ENCODE data around the gene CCL22. TPM values are rescaled to one million over a fixed set of nuclear protein-coding genes. Genes with fewer than 3 reads are reported as not detected.

Gene CCL22
- total RNA-seq, 1 donor from 2014 or later = not detected

- peaks cover 9% of the 10 kb centered on the region for H3K27me3 ChIP-seq (ENCODE audit: control insufficient read depth, insufficient read depth, low read length)
- no peak for TF ChIP-seq CTCF (IDR thresholded peaks at IDR 0.05; ENCODE audit: insufficient read depth, low read length, poor library complexity, severe bottlenecking)
These were observed 50.5 kb downstream of the CCL22 start for GRCh38 chr16:57409065-57409464.

GRCh38 chr16:57409870-57410587 is 51.4 kb downstream of the CCL22 start:
- DNase-seq (ENCODE audit: low read depth) = no peak
- Histone ChIP-seq H3K4me3 (ENCODE audit: low read depth, low read length) (no peak overlapping the region), H3K36me3 (ENCODE audit: control insufficient read depth, insufficient read depth, low read length) (no peaks in the 10 kb centered on the region), H3K27me3 (ENCODE audit: control insufficient read depth, insufficient read depth, low read length) (peaks cover 5% of the 10 kb centered on the region)
- TF ChIP-seq CTCF (IDR thresholded peaks at IDR 0.05; ENCODE audit: insufficient read depth, low read length, poor library complexity, severe bottlenecking) = no peak

More at GRCh38 chr16:57409065-57409464, 50.5 kb downstream of the CCL22 start:
- Histone ChIP-seq H3K36me3 (ENCODE audit: control insufficient read depth, insufficient read depth, low read length) (no peaks in the 10 kb centered on the region), H3K4me3 (ENCODE audit: low read depth, low read length) (no peak overlapping the region)
- DNase-seq (ENCODE audit: low read depth) = no peak

GRCh38 chr16:57411362-57411976 is 52.9 kb downstream of the CCL22 start:
- Histone ChIP-seq H3K36me3 (ENCODE audit: control insufficient read depth, insufficient read depth, low read length) (no peaks in the 10 kb centered on the region), H3K27me3 (ENCODE audit: control insufficient read depth, insufficient read depth, low read length) (peaks cover 2% of the 10 kb centered on the region), H3K4me3 (ENCODE audit: low read depth, low read length) (no peak overlapping the region)
- DNase-seq (ENCODE audit: low read depth) = no peak
- TF ChIP-seq CTCF (IDR thresholded peaks at IDR 0.05; ENCODE audit: insufficient read depth, low read length, poor library complexity, severe bottlenecking) = no peak

GRCh38 chr16:57412584-57412983 is 54.0 kb downstream of the CCL22 start:
- H3K4me3 ChIP-seq (ENCODE audit: low read depth, low read length) = no peak overlapping the region
- DNase-seq (ENCODE audit: low read depth) = no peak
- TF ChIP-seq CTCF (IDR thresholded peaks at IDR 0.05; ENCODE audit: insufficient read depth, low read length, poor library complexity, severe bottlenecking) = no peak
- peaks cover 2% of the 10 kb centered on the region for H3K27me3 ChIP-seq (ENCODE audit: control insufficient read depth, insufficient read depth, low read length)
- no peaks in the 10 kb centered on the region for H3K36me3 ChIP-seq (ENCODE audit: control insufficient read depth, insufficient read depth, low read length)

GRCh38 chr16:57413301-57413730 is 54.7 kb downstream of the CCL22 start:
- no peak for TF ChIP-seq CTCF (IDR thresholded peaks at IDR 0.05; ENCODE audit: insufficient read depth, low read length, poor library complexity, severe bottlenecking)
- no peak for DNase-seq (ENCODE audit: low read depth)
- Histone ChIP-seq H3K36me3 (ENCODE audit: control insufficient read depth, insufficient read depth, low read length) (no peaks in the 10 kb centered on the region), H3K27me3 (ENCODE audit: control insufficient read depth, insufficient read depth, low read length) (peaks cover 2% of the 10 kb centered on the region), H3K4me3 (ENCODE audit: low read depth, low read length) (no peak overlapping the region)
